CD4-positive, alpha-beta T cell treated with Interleukin-6 at 100 ng/mL for 8 hours (primary cell): ENCODE results near the gene NUDT2.

ENCODE experiments used
- DNase-seq: peaks from one replicate; pipeline ENCODE4 v3.0.0-alpha.2; 2020; ENCODE audit warnings: mixed read lengths, low spot score

The NUDT2 gene

DNA sequence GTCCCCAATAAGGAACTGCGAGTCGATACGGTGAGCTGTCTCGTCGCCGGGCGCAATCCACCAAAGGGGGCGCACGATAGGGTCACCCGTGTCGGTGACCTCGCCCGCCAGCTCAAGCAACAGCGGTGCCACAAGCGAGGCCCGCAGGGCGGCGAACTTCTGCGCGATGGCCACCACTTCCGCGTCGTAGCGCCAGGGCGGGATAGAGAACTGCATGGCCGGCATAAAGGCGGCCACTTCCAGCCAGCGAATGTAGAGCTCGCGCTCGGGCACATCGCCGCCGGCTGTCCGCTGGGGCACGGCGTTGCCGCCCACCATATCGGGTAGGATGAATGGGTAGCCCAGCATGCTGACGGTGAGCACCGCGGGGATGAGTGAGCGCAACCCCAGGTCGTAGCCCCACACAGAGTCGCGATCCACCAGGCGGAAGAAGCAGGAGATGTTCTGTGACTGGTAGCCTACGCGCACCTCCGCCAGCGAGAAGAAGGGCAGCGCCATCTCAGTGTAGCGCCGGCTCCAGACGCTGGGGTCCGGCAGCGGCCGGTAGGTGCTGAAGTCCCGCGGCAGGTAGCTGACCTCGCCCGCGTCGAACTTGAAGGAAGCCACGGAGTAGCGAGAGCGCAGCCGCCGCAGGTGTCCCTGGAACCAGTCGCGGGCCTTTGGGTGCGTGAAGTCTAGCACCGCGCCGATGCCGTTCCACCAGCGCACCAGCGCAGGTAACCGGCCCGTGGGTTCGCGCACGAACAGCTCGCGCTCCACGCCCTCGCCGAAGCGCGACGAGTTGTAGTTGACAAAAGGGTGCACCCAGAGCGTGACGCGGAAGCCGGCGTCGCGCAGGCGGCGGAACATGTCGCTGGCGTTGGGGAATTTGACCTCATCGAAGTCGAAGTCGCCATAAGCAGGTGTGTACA is 41.9 kb downstream of the NUDT2 start:
- DNase-seq, result no peak

DNA sequence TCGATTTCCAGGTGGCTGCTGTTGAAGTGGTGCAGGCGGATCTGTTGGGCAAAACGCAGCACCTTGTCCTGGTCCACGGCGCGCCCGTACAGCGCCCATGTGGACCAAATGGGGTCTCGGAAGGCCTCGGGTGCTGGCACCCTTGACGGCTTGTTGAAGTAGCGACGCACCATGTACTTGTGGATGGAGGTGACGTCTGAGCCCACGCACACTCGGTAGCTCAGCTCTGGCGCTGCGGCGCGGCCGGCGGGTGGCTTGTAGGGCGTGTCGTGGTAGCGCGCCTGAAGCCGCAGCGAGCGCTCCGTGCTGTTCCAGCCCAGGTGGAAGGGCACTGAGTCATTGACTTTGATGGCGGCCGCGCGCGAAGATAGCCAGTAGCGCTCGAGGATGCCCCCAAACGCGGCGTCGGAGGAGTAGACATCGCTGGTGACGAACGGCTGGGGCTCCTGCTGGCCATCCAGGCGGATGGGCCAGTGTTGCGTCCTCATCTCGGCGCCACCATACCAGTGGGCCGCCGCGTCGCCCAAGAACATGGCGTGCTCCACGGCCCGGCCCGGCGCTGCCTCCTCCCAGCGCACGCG is 42.6 kb downstream of the NUDT2 start:
- DNase-seq, result no peak

DNA sequence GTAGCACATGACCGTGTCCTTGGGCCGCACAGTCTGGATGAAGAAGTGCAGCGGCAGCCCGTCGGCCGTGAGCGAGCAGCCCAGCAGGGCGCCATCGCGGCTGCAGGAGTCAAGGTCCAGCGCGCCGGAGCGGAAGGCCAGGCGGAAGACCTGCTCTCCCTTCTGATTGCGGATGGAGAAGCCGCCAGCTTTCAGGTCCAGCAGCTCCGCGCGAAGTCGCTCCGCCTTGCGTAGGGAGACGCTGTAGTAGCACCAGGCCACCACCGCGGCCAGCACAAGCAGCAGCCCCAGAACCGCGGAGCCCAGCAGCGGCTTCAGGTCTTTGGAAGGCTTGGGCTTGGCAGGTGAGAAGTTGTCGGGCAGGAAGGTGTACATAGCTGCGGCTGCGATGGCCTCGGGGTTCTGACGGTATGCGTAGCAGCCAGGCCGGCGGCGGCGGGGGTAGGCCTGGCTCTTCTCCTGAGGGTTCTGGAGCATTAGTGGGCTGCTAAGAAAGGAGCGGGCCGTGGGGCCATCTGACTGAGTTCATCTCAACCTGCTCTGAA is 43.2 kb downstream of the NUDT2 start:
- no peak for DNase-seq

DNA sequence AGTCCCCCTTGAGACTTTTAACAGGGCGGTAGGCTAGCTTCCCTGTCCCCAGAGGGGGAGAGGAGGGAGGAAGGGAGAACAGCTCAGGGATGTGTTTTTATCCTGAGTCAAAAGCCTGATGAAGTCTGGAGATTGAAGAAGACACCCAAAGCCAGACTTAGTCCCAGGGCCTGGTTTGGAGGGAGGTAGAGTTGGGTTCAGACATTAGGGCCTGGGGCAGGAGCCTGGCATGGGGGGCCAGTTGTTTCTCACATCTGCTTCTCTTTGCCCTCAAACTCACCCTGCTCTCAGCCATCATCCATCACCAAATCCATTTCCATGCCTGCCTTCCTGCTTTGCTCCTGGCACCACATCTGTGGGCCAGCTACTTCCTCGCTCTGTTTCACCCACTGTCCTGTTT is 44.4 kb downstream of the NUDT2 start:
- no peak for DNase-seq

DNA sequence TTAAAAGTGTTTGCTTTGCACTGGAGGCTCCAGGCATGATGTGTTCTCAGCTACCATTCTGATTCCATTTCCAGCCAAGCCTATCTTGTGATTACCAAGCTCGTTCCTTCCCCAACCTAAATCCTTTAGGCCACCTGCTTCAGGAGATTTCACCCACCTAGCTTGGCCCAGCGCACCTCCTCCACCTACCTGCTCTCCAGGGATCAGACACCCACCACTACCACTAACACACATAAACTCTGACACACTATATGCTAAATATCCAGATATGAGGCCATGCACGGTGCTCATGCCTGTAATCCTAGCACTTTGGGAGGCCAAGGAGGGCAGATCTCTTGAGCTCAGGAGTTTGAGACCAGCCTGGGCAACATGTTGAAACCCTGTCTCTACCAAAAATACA is 45.0 kb downstream of the NUDT2 start:
- DNase-seq, result no peak

DNA sequence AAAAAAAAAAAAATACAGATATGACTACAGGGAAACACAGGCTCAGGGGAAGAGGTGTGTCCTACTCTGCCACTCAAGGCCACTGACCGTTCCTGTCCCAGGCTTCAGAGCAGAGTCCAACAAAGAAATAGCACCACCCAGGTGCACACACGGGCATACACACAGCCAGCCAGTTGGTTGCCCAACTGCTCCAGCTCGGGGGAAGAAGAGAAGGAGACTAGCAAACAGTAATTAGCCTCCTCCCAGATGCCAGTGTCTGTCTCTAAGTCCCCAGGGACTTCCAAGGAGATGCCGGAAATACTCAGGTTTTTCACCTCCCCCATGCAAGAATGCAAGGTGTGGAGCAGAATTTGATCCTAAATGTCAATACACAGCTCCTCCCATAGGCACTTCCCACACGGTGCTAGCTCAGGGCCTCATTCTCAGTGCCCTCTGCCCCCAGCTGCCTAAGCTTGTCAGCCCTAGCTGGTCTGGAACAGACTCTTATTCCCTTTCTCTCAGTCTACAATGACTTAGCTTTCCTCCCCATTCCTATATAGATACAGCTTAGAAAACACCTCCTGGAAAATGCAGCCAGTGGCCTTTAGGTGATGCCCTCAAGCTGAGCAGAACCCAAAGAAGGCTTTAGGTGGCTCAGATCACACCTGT is 45.7 kb downstream of the NUDT2 start:
- no peak for DNase-seq

DNA sequence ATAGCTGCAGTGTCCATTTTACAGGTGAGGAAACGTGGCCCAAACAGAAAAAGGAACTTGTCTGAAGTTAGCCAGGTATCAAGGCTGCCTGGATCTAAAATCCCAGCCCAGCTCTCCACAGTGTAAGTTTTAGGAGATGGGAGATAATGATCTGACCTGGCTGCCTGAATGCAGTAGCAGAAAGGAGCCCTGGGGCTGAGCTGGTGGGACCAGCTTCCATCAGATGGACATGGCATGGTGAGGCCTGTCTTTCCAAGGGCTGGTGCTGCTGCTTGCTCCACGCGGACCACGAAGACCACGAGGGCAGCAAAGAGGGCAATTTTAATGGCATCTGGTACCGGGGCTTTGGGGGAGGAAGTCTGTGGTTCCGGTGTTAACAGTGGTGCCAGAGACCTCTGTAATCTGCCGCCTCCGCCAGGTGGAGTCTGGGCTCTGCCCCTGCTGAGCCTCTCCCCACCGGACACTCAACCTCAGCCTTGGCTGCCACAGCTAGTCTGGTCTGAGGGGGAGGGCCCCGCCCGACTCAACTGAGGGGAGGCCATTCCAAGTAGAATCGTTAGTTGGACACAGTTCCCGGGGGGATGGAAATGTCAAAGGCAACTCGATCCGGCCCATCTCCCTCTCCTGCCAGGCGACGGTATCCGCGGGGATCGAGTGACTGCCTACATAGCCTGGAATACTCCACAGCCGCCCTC is 46.7 kb downstream of the NUDT2 start:
- peak; percentile 57 for DNase-seq

DNA sequence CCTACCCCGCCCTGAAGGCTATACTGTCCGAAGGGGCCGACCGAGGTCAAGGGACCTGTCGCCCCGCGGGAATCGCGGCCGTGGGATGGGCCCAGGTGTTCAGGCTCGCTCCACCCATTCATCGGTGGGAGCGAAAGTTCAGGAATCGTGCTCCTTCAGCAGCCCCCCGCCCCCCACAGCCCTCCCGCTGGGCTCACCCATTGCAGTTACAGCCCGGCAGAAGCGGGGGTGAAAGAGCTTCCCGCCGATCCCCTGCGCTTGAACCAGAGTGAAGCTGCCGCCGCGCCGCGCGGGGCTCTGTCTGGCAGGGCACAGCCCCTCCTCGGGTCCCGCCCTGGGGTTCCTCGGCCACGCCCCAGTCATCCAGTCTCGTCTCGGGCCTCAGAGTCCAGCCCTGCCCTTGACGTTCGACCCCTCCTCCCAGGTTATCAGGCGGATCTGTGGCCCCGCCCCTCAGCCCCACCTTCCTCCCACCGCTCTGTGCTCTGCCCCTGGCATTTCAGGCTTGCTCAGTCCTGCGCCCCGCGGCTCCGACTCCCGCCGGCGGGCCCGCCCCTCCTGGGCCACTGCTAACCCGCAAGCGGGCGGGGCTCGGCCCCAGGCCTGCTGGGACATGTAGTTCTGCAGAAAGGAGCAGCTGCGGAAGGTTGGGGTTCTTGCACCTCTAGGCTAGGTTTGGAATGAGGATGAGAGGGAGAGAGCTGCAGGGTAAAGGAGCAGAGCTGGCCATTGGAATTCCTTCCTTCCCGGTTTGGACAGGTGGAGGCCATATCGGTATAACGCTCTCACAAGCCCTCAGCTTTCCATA is 47.4 kb downstream of the NUDT2 start, which contains the start of gene MYORG:
TSS of gene MYORG (minus strand) at position 303 of the 808 bp plus-strand sequence. CDS start 3,955 bp downstream, outside the sequence.
- peak; percentile 99 for DNase-seq

DNA sequence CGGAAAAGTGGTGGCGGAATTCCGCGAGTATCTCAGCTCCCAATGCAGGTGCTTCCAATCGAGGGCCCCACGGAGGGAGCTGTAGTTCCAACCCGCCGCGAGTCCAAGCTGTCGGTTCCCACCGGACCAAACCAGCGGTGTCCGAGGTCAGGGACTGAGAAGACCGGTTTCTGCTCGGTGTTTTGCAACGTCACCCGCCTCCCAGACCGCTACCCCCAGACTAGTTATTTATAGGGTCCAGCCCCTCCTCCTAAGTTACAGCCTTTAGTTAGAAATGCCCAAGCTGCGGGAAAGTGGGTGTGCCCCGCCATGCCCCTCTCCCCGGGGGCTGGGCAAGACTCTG is 48.0 kb downstream of the NUDT2 start:
- no peak for DNase-seq

DNA sequence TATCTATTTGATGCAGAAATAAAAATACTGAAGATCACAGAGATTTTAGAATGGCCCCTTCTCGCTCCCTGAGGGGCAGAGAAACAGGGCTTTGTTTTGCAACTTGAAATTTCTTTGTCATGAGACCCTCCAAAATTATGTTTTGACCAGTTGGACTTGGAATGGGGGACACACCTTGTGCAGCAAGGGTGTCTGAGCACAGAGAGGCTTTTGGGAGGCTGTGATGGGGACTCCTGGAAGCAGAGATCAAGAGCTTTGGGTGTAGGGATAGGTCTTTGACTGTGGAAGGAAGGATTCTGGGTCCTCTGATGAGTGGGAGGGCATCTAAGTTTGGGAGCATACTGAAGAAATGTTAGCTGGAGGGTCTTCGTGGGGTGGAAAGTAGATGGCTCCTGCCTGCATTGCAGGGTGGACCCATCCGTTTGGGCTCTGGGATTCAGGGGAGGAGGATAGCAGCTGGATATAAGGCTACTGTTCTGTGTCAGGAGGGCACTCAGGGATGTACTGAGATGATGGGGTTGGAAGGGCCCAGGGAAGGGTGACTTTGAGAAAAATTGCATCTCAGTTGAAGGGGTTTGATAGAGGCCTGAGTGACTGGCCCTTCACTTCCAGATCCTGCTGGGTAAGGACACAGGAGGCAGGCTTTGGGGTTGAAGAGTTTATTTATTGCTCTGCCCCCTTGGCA is 49.1 kb downstream of the NUDT2 start:
- DNase-seq, result no peak

DNA sequence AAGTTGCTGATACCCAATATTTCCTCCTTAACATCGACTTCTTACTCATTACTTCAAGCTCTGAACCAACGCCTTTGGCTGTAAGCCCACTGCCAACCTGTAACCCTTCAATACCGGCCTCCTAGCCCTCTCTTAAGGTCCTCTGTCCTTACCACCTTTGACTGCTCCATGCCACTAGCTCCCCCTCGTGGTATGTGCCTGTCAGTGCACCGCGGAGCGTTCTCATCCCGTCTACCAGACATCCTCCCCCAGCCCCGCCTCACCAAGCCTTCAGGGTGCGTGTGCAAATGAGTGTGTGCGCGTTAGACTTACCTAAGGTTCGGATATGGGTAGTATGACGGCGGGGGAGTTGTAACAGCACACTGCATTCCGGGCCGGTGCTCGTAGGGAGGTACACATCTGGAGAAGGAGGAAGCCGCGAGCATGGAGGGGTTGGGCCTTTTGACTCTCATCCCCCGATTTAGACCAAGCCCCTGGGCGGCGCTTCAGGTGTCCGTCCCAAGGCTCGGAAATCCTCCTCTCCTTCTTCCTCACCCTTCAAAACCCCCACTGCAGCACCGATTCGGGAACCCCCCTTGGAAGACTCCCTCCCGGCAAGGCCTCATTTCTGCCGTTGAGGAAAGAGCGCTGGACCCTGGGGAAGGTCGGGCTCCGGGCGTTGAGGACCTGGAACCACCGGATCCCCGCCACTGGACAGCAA is 50.1 kb downstream of the NUDT2 start:
- peak; percentile 92 for DNase-seq

DNA sequence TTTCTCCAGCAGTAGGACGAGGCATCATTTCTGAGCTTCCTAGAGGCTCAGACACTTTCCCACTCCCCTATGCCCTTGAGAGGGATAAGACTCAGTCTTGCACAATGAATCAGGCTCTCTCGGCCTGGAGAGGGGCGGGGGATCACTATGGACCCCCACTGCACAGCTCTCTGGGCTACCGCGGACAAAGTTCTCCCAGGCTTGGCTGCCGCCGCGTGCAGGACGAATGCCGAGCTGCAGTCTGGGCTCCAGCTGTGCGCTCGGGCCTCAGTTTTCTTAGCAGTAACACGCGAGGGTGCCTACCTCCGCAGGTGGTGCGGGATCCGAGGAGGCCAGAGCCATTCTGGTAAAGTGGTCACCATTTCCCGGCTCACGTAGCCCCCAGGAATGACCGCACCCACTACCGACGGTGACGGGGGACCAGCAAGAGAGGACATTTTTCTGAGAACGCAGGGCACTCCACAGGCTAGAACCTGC is 50.7 kb downstream of the NUDT2 start:
- DNase-seq, result no peak

DNA sequence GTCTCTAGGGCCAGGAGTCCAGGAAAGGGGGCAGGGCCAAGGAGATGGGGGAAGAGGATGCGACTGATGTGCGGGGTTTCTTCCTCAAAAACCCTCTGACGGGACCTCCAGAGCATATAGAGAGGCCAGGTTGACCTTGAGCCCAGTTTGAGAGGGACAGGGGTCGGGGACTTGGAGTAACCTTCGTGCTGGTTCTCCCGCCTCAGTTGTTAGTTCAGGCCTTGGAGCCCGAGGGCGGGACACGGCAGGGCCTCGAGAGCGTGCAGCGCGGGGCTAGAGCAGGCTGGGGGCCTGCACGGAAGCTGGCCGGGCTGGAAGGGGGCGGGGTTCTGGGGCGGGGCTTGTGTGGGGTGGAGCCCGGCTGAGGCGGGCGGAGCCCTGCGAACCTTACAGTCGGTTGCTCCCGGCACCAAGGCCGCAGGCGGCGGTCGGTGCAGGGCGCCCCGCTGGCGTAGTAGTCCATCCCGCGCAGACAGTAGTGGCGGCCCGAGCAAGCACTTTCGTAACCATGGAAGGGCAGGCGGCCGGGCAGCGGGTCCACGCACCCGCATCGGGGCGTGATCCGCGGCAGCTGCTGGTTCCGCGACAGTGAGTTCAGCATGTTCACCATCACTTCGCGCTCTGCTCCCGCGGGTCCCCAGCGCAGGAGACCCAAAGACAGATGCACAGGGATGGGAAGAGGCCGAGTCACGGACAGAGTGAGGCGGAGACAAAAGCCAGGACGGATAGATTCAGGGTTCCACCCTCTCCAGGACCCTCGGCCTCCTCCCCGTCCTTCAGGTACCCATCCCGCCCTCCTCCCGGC is 51.3 kb downstream of the NUDT2 start:
- peak; percentile 86 for DNase-seq

DNA sequence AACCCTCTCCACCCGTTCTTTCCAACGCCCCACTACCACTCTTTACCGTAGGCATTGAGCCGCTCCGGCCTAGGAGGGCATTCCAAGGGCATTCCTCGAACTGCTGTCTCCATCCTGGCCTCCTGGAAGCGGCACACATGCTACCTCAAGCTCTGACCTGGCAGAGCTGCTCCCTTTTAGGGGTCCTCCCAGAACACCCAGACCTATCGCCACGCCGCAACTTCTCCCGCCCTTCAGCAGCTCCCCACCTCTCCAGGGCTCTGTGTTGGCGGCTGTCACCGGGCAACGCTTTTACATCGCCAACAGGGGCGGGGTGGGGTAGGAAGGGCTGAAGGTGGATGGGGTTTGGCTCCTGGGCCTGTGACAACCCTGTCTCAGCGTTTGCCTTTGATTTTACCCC is 52.0 kb downstream of the NUDT2 start:
- no peak for DNase-seq

DNA sequence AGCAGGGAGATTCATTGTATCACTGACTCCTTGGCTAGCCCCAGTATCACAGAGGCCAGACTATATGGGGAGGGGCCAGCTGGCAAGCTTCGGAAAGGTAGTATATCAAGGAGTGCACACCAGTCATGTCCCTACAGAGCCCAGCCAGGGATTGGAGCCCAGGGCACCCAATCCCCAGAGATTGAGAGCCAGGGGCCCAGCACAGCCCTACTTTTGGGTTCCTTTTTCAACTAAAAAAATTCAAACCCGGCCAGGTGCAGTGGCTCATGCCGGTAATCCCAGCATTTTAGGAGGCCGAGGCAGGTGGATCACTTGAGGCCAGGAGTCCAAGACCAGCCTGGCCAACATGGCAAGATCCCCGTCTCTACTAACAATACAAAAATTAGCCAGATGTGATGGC is 52.7 kb downstream of the NUDT2 start:
- no peak for DNase-seq

DNA sequence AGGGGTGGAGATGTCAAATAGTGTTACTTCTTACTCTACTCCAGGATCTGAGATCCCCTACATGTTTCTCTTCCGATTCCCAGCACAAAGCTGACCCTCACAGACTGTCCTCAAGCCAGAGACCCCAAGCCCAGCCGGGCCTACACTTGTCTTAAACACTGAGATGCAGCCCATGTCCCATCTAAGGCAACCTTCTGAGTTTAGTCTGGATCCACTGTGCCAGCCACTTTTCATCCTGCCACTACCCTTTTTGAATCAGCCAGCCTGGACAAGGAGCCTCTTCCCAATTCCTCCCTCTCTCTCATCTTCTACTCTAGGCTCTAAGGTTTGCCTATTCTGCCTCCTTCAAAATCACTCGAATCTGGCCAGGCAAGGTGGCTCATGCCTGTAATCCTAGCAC is 53.5 kb downstream of the NUDT2 start:
- no peak for DNase-seq

DNA sequence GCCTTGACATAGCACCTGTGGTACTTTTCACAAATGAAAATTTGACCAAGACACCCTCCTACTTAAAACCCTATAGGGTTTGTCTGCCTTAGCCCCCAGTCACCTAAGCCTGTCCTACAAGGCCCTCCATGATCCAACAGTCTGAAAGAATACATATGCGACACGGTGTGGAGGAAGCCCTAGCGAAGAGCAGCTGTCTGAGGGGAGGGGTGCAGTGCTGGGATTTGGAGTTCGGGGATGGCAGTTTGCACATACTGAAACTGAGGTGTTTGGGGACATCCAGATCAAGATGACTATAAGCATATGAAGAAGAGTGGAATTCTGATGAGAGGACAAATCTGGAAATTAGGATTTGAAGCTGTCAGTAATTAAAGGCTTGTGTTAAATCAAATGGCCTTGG is 54.5 kb downstream of the NUDT2 start:
- no peak for DNase-seq

DNA sequence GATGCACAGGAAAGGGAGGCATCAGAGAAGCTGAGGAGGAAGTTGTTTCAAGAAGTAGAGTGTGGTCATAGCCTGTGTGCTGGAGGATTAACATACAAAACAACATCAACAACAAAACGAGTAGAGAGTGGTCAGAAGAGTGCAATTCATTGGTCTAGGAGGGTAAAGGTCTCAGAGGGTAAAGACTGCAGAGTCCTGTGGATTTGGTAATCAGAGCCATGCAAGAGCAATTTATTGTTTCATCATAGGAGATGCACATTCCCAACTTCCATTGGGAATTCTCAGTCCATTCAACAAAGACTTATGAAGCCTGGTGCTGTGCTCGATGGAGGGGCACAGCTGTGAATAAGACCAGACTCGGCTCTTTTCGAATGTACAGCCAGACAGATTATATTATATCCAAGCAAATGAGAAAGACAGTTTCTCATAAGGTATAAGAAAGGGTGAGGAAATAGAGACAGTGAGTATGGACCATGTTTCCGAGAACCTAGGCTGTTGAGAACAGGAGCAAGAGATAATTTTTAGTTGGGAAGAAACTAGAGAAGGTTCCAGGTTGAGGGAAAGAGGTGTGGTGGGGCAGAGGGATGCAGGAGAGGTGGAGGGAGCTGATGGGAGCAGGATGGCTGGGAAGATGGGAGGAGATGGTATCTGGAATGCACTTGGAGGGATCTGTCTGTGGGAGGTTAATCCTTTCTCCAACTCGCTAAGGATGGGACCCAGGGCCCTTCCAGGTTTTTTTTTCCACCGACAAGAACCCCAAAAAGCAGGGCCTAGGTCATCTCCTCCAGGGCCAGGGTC is 55.2 kb downstream of the NUDT2 start:
- no peak for DNase-seq
